Femur (tissue), 1 donor: Measurements from ENCODE around the gene ACTR2.

Source experiments
- DNase-seq: peaks from one replicate; pipeline ENCODE4 v3.0.0-alpha.2; 2017

Gene ACTR2

GRCh38 chr2:65281627-65282351 is 54.2 kb downstream of the ACTR2 start:
- peak; percentile 74 for DNase-seq

GRCh38 chr2:65282477-65283053 is 54.9 kb downstream of the ACTR2 start:
- no peak for DNase-seq

- DNase-seq = no peak
Measured at GRCh38 chr2:65287364-65287763, 59.7 kb downstream of the ACTR2 start.

- DNase-seq = no peak
Measured at GRCh38 chr2:65291216-65292105, 63.8 kb downstream of the ACTR2 start.

GRCh38 chr2:65292106-65292400 is 64.4 kb downstream of the ACTR2 start:
- no peak for DNase-seq

GRCh38 chr2:65292461-65293011 is 64.9 kb downstream of the ACTR2 start:
- DNase-seq = peak; percentile 77

GRCh38 chr2:65293376-65293775 is 65.7 kb downstream of the ACTR2 start:
- DNase-seq = no peak

DNA sequence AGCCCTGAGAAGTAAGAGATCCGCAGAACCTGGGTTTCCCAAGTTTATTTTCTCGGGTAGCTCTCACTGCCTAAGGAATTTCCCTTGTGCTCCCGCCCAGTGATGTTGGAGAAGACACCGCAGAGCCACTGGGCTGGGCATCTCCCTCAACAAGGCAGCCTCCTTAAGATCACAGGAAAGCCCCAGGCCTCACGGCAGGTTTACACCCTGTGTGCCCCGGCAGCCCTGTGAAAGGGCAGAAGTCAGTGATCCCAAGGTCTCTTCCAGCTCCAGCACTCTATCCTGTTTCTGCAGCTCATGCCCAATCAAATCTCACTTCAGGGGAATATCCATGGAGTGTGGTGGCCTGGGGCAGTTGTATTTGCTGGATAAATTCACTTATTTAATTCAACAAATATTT is 66.5 kb downstream of the ACTR2 start:
- no peak for DNase-seq

DNA sequence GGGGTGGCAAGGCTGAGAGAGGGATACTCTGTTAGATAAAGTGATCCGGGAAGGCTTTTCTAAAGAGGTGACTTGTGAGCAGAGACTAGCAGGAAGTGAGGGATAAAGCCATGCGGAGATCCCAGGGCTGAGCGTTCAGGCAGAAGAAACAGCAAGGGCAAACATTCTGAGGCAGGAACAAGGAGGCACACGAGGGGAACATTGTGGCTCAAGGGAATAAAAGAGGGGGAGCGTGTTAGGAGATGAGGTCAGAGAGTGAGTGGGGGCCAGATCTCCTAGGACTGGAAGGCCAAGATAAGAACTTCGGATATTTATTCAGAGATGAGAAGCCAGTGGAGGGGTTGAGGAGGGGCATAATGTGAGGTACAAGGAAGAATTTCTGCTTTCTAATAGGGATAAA is 67.1 kb downstream of the ACTR2 start:
- no peak for DNase-seq

- DNase-seq = no peak
Measured at GRCh38 chr2:65296971-65297370, 69.3 kb downstream of the ACTR2 start.

DNA sequence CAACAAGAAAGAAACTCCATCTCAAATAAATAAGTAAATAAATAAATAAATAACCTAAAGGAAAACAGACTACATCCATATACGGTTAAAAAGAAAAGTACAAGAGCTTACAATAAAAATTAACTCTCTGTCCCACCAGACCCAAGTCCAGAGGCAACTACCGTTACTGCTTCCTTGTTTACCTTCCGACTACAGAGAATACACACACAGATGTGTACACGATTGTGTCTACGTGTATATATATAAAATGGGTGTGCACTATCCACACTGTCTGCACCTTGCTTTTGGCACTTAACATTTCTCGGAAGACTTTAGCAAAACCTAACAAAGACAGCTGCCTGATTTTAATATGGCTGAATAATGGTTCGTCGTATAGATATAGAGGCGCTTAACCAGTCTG is 69.9 kb downstream of the ACTR2 start:
- no peak for DNase-seq

- DNase-seq = no peak
Measured at GRCh38 chr2:65298089-65298488, 70.5 kb downstream of the ACTR2 start.

- no peak for DNase-seq
Measured at GRCh38 chr2:65299246-65299645, 71.6 kb downstream of the ACTR2 start.

GRCh38 chr2:65300134-65300760 is 72.6 kb downstream of the ACTR2 start:
- DNase-seq = peak; percentile 89

- peak; percentile 83 for DNase-seq
Measured at GRCh38 chr2:65300761-65301711, 73.4 kb downstream of the ACTR2 start.

DNA sequence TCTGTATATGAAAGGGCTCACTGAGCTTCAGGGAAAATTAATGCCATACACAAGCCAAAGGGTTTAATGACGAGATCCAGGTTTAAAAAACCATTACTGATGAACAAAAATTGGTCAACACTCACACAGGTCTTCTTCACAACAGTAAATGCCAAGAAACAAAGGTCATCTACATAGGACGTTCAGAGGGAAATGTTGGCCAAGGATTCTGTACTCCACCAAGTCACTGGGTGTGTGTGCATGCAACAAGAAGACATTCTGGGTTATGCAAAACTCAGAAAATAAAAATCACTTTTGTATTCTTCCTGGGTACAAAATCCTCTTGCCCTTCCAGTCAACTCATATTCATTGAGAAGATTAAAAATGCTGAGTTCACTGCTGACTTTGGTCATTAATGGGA is 78.3 kb downstream of the ACTR2 start:
- DNase-seq = no peak

GRCh38 chr2:65309699-65310098 is 82.1 kb downstream of the ACTR2 start:
- no peak for DNase-seq

DNA sequence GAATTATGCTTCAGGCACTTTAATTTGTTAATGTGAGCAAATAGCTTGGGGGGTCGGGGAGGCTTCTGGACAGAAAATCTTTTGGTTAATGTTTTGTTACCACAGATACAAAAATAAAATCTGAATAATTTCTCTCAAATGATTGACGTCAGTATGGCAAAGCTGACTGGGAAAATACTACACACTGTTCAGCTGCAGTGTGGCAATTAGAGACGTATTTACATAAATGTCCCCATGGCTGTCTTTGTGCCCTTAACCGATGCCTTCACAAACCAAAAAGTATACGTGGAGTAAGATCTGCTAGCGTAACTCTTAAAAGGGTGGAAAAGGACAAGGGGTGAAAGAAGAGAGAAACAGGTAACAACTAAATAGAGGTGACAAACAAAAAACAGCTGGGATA is 83.4 kb downstream of the ACTR2 start:
- no peak for DNase-seq

GRCh38 chr2:65311596-65311995 is 84.0 kb downstream of the ACTR2 start:
- DNase-seq = no peak

- no peak for DNase-seq
Measured at GRCh38 chr2:65313126-65313953, 85.7 kb downstream of the ACTR2 start.

DNA sequence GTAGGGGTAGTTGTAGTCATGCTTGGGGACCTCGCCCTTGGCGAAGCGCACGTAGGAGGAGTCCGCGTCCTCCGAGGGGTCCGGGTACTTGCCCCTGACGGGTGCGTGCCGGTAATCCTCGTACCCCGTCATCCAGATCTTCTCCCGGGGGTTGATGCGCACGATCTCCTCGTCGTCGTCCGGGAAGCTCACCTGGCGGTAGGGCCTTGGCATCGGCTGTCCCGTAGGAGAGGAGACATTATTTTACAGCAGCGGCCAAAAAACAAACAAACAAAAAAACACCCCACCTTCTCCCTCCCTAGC is 86.3 kb downstream of the ACTR2 start:
- no peak for DNase-seq
